ENCODE results near the gene REPS1.
"Not testable (repeated sequence)": the region's sequence is repeated elsewhere in the genome, so short reads cannot be mapped to it uniquely, and the experiment has no call there.

REPS1 gene

DNA sequence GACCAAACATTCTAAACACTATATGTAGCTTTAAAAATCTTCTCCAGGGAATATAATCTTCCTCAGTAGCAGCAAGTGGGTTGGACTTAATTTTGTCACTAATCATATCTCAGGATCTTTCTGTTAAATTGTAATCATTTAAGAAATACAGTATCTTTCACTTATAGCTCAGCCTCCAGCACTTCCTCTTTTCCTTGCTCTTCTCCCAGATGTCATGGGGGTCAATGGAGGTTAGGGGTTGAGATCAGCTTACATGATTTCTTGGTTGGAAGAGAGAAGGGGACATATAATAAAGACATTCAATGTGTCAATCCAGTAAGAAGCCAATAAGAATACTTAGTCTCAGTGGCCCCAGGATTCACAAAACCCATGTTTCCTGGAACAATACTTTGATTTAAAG lies 15.7 kb upstream of the REPS1 start:
- DNase-seq (ENCODE audit: extremely low read depth in 1 of 2, low read depth in 1 of 2) = no peak

DNA sequence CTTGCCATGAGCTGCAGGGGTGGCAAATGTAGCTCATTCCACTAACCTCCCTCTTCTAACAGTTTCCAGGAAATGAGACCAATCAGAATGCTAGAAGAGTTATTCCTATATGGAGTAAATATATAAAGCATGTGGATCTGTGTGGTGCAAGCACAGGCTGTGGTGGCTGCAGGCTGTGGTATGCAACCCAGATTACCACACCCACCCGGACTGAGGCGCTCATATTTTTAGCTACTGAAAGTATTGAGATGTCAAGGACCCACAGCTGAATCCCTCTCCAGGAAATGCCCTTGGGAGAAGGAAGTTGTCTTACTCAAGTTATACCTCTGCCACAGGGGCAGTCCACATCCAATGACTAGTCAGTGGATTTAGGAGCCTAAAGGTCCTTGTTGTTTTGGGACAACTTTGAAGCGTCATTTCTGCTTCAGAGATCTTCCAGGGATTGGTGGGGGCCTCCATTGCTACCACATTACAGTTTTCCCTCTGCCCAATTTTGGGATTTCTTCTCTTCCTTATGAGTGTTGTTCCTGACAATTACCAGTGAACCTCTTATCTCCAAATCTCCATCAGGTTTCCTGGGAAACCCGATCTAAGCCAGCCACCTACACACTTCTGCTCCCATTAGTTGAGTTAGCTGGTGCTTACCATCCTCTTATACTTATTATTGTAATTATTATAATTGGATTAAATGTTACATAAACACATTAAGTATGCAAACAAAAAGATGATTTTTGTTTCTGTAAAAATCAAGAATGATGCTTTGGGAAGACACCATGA lies 12.1 kb upstream of the REPS1 start:
- DNase-seq (ENCODE audit: extremely low read depth in 1 of 2, low read depth in 1 of 2) = no peak

DNA sequence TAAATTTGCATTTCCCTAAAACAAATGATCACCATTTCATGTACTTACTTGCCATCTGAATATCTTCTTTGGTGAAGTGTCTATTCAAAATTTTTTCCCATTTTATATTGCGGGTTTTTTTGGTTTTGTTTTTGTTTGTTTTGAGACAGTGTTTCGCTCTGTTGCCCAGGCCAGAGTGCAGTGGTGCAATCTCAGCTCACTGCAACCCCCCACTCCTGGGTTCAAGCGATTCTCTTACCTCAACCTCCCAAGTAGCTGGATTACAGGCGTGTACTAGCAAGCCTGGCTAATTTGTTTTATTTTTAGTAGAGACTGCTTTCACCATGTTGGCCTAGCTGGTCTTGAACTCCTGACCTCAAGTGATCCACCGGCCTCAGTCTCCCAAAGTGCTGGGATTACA lies 9.1 kb upstream of the REPS1 start:
- DNase-seq (ENCODE audit: extremely low read depth in 1 of 2, low read depth in 1 of 2) = no peak

DNA sequence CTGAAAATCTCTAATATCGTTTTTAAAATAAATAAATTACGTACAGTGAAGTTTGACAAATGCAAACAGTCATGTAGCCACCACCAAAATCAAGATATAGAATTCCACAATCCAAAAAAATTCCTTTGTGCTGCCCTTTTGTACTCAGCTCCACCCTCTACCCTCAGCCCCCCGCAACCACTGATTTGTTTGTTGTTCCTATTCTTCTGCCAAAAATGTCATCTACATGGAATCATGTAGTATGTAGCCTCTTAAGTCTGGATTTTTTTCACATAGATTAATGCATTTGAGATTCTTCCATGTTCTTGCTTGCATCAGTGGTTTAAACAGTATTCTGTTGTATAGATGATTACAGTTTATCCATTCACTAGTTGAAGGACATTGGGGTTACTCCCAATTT lies 8.5 kb upstream of the REPS1 start:
- no peak for DNase-seq (ENCODE audit: extremely low read depth in 1 of 2, low read depth in 1 of 2)

DNA sequence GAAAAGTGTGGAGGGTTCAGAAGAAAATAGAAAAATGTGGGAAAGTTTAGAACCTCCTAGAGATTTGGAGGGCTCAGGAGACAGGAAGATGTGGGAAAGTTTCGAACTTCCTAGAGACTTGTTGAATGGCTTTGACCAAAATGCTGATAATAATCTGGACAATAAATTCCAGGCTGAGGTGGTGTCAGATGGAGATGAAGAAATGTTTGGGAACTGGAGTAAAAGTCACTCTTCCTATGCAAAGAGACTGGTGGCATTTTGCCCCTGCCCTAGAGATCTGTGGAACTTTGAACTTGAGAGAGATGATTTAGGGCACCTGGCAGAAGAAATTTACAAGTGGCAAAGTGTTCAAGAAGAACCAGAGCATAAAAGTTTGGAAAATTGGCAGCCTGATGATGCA lies 5.4 kb upstream of the REPS1 start:
- not testable (repeated sequence) for DNase-seq (ENCODE audit: extremely low read depth in 1 of 2, low read depth in 1 of 2)

DNA sequence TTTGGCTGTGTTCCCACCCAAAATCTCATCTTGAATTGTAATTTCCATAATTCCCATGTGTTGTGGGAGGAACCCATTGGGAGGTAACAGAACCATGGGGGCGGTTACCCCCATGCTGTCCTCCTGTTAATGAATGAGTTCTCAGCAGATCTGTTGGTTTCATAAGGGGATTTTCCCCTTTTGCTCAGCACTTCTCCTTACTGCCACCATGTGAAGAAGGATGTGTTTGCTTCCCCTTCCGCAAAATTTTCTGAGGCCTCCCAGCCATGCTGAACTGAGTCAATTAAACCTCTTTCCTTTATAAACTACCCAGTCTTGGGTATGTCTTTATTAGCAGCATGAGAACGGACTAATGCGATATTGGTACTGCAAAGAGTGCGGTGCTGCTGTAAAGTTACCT lies 4.9 kb upstream of the REPS1 start:
- DNase-seq (ENCODE audit: extremely low read depth in 1 of 2, low read depth in 1 of 2) = not testable (repeated sequence)

DNA sequence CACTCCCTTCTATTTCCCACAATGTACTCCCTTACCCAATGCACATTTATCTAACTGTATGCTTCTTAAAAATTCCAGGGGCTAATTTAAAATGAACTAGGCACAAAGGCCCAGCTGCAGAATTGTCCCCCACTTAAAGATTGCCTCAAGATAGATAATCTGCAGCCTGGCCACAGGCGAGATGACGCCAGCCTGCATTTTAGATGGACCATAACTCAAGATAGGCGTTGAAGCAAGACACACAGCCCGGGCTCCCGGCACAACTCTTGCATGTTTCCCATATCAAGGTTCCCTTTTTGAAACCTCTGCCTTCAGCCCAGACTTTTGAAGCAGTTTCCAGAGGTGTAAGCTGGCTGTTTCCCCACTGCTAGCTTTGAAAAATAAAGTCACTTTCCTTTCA lies 3.2 kb upstream of the REPS1 start:
- no peak for DNase-seq (ENCODE audit: extremely low read depth in 1 of 2, low read depth in 1 of 2)

DNA sequence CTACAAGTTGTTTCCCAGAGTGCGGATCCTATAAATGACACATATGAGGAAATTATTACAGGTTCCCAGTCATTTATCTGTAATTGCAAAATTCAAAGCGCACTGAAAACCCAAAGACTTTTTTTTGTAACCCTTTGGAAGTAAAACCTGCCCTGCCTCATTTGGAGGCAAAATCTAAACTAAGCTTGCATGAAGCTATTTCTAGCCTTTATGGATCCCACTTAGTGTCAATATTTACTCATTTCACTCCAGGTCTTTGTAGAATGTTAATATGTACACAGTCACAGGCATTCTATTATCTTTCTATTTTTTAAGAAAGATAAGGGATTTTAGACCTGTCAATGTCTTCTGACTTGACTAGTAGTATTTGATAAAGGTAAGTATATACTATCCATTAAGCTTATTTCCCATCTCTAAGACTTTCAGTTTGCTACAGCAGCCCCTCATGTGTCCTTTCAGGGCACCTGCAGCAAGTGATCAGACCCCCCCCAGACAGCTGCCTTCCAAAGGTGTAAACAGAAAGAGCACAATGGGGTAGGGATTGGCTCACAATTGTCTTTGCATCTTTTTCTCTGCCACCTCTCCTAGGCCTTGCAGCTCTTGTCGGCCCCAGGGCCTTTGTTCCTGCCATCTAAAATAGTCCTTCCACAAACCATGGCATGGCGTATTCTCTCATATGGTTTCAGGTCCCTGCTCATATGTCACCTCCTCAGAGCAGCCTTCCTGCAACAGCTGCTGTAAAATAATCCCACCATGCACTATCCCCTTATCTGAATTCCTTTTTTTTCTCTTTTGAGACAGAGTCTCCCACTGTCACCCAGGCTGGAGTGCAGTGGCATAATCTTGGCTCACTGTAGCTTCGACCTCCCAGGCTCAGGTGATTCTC lies 1.3 kb upstream of the REPS1 start:
- no peak for DNase-seq (ENCODE audit: extremely low read depth in 1 of 2, low read depth in 1 of 2)

DNA sequence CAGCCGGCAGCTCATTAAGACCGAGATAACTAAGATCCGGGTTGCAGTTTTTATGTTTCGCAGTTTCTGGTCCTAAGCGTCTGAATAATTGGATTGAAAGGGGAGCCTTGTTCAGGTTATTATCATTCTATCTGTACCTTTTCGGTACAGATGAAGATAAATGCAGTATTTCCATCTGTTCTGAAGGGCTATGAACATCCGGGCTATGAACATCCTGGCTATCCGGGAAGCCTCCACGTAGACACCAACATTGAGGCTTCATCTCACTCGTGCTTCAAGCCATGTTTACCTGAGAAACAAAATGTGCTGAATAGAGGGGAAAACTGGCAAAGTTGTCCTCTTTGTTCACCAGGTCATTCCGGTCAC lies 399 bp upstream of the REPS1 start:
- DNase-seq (ENCODE audit: extremely low read depth in 1 of 2, low read depth in 1 of 2) = no peak

DNA sequence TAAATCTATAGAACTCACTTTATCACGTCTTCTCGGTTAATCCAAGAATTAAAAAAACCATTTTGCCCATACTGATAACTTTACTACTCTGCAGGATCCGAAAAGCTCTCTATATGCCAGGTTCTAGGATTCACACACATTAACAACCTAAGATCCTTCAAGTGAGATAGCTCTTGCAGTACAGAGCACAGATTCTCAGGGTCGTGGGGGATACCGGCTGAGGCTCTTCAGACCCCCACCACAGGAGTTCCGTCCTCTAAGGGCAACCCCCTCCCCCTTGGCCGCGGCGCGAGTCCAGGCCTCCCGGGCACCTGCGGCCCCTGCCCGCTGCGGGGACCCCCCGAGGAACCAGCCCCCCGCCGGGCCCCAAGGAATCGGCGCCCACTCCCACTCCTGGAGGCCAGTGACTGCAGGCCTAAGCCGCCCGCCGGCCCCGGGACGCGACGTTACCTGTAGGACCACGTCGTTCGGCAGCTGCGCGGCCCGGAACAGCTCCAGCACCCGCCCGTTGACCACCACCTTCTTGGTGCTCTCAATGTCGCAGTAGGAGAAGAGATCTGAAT lies 892 bp downstream of the REPS1 start:
- no peak for DNase-seq (ENCODE audit: extremely low read depth in 1 of 2, low read depth in 1 of 2)

DNA sequence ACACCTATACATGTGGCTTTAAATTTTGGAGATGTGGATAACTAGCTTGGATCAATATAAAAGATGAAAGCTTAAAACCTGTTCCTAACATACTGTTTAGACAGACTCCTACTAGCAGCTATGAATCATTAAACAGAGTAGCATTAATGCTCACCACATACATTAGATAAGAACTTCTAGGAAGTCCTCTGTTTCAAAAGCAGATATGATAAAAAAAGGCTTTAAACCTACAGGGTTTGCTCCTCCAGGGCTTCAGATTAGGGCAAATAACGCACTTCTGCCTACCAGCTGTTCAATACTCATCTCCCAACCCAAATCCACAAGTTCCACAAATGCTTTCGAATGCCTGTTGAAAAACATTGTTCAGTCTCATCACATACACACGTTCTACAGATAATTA lies 1.5 kb downstream of the REPS1 start:
- DNase-seq (ENCODE audit: extremely low read depth in 1 of 2, low read depth in 1 of 2) = no peak

DNA sequence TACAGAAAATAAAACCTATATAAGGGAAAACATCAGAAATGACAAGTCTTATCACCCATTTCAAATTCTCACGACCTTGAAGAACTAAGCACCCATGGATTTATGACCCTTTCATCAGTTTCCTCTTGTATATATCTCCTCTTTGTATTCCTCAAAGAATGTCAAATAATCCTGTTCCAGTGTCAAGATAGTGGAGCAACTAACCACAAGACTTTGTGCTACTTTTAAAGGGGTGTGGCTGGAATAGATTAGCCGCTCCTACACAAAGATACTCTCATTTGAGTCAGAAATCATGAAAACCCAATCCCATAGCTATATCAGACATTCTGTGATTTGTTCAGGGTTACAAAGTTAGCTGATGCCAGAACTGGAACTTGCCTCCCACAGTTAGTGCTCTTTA lies 6.6 kb downstream of the REPS1 start:
- DNase-seq (ENCODE audit: extremely low read depth in 1 of 2, low read depth in 1 of 2) = no peak

DNA sequence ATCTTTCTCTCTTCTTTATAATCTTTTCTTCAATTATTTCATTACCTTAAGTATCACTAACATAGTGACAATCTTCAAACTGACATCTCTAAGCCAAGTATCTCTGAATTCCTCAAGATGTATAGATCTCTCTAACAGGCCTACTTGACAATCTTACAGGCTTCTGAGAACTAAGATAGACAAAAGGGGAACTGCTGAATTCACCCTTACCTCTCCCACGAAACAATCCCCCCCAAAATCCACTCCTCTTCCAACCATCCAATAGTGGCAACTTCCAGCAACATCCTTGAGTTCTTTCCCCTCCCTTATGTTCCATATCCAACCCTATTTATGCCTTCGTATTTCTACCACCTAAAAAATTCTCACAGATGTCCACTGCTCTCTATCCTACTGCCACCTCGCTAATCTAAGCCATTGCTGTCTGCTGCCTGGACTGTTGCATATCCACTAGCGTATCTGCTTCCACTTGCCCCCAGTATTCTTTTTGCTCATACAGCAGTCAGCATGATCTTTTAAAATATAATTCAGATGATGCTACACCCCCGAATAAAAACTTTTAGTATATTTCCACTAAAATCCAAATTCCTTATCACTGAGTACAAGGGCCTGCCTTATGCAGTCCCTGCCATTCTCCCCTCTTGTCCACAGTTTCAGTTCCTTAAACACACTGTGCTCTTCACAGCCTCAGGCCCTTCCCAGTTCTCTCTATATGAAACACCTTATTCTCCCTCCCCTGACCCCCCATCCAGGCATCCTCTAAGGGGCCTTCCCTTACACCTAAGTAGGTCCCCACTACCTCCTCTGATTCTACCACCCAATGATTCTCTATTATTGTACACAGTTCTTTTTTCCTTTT lies 8.0 kb downstream of the REPS1 start:
- no peak for DNase-seq (ENCODE audit: extremely low read depth in 1 of 2, low read depth in 1 of 2)

DNA sequence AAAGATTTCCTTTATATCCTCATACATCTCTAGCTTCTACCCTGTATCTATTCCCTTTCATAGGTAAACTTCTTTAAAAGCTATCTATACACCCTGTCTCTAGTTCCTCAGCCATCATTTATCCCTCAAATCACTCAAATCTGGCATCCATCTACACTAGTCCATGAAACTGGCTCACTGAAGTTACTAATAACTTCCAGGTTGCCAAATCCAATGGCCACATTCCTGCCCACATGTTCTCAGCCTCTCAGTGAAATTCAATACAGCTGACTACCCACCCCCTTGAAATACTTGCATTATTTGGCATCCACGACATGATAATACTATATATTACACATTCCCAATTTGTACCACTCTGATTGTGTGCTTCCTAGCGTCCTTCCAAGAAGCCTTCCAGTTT lies 8.7 kb downstream of the REPS1 start:
- DNase-seq (ENCODE audit: extremely low read depth in 1 of 2, low read depth in 1 of 2) = no peak

DNA sequence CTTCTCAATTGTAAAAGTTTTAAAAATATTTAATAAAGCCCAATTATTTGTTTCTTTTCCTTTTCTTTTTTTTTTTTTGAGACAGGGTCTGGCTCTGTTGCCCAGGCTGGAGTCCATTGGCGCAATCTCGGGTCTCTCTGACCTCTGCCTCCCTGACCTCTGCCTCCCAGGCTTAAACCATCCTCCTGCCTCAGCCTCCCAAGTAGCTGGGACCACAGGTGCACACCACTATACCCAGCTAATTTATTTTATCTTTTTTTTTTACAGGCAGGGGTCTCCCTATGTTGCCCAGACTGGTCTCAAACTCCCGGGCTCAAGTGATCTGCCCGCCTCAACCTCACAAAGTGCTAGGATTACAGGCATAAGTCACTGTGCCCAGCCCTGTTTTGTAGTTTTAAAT lies 9.8 kb downstream of the REPS1 start:
- no peak for DNase-seq (ENCODE audit: extremely low read depth in 1 of 2, low read depth in 1 of 2)

DNA sequence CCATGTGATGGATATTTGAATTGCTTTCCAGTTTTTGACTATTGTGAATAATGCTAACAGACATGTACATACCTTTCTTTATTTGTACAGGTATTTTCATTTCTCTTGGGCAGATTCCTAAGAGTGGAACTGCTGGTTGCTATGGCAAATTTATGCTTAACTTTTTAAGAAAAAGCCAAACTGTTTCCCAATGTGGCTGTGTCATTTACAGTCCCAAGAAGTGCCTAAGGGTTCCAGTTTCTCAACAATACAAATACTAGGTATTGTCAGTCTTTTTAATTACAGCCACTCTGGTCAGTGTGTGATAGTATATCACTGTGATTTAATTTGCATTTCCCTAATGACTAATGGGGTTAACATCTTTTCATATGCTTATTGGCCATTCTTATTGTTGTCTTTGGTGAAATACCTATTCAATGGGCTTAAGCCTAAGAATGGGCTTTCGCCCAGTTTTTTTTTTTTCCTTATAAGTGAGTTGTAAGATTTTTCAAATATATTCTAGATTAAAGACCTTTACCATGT lies 10.3 kb downstream of the REPS1 start:
- no peak for DNase-seq (ENCODE audit: extremely low read depth in 1 of 2, low read depth in 1 of 2)

DNA sequence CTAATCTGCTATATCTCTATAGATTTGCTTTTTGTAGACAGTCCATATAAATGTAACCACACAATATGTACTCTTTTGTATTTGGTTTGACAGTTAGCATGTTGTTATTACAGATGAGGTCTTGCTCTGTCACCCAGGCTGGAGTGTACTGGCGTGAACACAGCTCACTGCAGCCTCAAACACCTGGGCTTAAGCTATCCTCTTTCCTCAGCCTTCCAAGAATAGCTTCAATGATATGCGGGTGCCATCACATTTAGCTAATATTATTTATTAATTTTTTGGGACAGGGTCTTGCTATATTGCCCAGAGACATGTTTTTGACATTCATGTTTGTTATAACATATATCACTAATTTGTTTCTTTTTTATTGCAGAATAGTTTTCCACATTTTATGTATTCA lies 10.8 kb downstream of the REPS1 start:
- no peak for DNase-seq (ENCODE audit: extremely low read depth in 1 of 2, low read depth in 1 of 2)

DNA sequence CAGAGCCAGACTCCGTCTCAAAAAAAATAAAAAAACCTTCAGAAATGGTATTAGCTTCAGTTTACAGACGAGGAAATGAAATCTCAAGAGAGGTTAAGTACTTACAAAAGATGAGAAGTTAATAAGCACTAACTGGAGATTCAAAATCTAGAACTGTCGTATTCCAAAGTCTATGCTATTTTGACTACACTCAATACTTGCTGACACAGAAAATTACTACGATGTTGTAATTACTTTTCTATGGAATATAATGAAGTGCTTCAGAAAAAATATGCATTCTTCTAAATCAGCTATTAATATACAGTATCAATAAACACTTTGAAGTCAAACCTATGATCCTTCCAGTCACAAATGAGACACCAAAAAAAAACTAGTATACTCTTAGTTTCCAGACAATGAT lies 12.2 kb downstream of the REPS1 start:
- DNase-seq (ENCODE audit: extremely low read depth in 1 of 2, low read depth in 1 of 2) = no peak

DNA sequence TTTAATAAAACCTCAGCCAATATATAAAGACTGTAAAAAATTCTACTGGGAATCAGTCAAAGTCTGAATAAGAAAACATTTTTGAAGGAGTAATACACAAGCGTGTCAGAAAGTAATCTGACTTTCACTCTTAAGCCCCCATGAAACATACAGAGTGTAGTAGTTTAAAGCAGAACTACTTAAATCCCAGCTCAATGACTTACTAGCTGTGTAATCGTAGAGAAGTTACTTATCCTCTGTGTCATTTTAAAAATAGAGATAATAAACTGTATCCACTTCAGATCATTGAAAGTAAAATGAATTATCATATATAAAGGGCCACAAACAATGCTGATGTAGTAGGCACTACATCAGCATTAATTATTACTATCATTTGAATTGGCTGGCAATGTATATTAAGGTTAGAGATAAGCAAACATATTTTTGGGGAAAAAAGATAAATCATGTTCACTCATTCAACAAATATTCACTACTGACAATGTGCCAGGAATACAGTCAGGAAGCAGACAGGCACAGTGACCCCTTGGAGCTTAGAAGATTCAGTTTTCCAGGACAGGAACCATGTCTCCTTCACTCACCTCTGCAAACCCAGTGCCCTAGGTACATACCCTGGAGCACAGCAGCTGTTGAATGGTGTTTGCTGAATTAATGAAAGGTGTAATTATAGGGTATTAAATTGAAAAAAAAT lies 14.4 kb downstream of the REPS1 start:
- DNase-seq (ENCODE audit: extremely low read depth in 1 of 2, low read depth in 1 of 2) = no peak

DNA sequence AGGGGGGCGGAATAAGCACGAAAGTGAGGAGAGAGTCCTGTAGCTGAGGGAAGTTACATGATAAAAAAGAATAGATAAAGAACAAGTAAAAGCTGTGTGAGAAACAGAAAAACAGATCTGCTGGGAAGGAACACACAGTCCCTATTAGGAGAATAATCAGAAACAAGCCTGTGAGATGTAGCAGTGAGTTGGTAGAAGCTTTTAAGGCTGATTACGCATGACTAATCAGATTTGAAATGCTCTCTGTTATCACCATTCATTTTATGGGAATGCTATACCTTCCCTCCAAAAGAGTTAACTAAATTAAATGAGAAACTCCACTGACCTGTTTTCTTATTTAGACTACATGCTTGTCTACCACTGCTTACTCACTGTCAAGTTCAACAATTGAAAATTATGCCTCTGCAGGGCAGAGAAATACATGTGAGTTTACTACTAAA lies 15.8 kb downstream of the REPS1 start:
- no peak for DNase-seq (ENCODE audit: extremely low read depth in 1 of 2, low read depth in 1 of 2)

Data from activated CD8-positive, alpha-beta memory T cell treated with anti-CD3 and anti-CD28 coated beads for 1 hour (primary cell).